ENCODE measurements around the gene RASAL1.

The RASAL1 gene

GRCh38 chr12:113093409-113094101 lies 42.0 kb downstream of the RASAL1 start:
- no peak for DNase-seq

DNA sequence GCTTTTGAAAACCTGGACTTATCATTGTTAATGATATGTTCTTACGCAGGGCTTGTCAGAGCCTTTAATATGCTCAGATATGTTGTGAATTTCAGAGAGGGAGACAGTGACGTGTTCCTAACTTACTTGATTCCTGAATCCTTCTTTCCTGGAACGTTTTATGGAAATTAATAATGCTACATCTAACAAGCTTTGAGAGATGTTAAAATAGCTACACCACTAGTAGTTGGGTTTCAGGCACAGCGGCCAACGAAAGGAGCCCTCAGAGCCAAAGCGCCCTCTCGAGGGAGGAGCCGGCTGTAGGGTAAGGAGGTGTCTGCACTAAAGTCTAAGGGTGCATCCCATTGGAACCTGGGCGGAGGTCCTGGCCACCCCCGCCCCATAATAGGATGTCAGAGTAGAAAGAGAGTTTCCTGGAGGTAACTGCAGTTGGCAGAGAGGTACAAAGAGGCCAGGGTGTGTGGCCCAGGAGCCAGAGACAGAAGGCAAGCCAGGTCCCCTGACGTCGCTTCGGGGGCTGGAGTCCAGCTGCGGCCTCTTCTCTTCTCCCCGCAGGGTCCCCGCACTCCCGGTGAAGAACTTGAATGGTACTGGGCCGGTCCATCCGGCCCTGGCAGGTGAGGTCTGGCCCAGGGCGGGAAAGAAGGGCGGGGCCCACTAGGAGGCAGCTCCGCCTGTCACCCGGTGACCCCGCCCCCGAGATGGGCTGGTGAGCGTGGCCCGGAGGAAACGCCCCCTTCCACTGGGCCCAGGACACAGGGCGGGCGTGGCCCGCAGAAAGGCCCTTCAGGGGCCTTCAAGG lies 42.8 kb downstream of the RASAL1 start:
- DNase-seq, result peak; percentile 68

GRCh38 chr12:113091506-113091905 lies 44.1 kb downstream of the RASAL1 start:
- no peak for DNase-seq

GRCh38 chr12:113090740-113091139 lies 44.8 kb downstream of the RASAL1 start:
- no peak for DNase-seq

- DNase-seq, result no peak
Observed at GRCh38 chr12:113089839-113090238, 45.7 kb downstream of the RASAL1 start.

DNA sequence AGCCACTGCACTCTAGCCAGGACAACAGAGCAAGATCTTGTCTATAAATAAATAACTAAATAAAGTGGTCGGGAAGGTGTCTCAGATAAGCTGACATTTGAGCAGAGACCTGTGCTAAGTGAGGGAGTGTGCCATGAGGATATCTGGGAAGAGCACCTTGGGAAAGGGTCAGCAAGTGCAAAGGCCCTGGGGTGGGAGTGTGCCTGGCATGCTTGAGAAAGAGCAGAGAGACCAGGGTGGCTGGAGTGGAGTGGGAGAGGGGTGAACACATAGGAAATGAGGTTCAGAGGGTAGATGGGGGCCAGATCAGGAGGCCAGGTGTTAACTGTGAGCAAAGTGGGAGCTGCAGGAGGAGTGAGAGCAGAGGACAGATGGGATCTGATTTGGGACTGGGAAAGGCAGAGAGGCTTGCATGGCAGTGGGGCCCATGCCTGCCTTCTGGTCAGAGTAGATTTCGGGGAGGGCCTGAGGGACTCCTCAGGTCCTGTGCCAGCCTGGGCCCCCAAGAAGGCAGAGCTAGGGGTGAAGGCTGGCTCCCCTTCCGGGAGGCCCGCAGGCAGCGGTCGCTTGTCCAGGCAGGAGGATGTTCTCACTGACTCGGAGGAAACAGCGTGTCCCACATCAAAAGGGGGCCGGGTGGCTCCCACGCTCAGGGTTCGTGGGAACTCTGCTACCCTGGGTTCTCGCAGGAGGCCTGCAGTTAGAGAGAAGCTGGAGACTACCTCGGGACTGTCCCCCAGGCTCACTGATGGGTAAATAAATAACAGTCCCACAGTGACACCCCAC lies 46.4 kb downstream of the RASAL1 start:
- no peak for DNase-seq

DNA sequence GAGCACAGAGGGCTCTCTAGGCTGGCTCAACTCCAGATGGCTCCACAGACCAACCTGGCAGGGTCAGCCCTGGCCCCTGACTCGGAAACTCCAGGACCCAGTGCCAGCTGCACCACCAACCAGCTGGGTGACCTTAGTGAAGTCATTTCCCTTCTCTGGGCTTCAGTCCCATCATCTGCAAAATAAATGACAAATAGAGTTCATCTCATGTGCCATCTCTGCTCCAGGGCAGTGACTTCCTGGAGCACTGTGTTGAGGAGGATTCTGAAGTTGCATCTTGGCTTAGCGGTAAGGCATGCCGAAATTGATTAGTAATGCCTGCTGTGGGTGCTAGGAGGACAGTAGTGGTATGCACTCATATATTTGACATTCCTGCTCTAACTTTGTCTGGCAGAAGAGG lies 47.5 kb downstream of the RASAL1 start:
- no peak for DNase-seq

GRCh38 chr12:113087193-113087592 lies 48.4 kb downstream of the RASAL1 start:
- DNase-seq, result no peak

GRCh38 chr12:113086249-113087164 lies 49.1 kb downstream of the RASAL1 start:
- DNase-seq, result no peak

- no peak for DNase-seq
Observed at GRCh38 chr12:113083863-113084435, 51.6 kb downstream of the RASAL1 start.

- DNase-seq, result no peak
Observed at GRCh38 chr12:113082486-113083148, 52.9 kb downstream of the RASAL1 start.

GRCh38 chr12:113081873-113082272 lies 53.7 kb downstream of the RASAL1 start:
- DNase-seq, result no peak

DNA sequence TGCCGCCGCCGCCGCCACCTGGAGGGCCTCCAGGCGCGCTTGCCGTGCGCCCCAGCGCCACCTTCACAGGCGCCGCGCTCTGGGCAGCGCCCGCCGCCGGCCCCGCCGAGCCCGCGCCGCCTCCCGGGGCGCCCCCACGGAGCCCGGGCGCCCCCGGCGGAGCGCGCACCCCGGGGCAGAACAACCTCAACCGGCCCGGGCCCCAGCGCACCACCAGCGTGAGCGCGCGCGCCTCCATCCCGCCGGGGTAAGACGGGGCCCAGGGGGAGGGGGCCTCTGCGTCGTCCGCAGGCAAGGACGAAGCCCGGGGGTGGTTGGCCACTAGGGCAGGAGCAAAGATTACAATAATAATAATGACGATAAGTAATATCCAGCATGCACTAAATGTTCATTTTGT lies 57.7 kb downstream of the RASAL1 start:
- no peak for DNase-seq

DNA sequence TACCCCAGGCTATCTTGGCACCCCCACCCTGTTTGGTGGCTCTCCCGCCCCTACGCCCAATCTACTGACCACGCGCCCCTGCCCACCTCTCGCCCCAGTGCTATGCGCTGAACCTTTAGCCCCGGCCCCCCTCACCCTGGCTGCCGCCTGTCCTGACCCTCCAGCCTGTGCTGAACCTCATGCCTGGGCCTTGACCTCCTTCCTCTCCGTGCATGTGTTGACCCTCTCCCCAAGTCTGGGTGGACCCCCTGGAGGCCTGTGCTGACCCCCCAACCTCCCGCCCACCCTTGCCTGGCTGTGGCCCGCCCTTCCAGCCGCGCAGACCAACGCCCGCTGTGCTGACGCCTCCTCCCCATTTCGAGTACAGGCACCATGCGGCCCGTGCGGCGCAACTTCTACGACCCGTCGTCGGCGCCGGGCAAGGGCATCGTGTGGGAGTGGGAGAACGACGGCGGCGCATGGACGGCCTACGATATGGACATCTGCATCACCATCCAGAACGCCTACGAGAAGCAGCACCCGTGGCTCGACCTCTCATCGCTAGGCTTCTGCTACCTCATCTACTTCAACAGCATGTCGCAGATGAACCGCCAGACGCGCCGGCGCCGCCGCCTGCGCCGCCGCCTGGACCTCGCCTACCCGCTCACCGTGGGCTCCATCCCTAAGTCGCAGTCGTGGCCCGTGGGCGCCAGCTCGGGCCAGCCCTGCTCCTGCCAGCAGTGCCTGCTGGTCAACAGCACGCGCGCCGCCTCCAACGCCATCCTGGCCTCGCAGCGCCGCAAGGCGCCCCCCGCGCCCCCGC lies 58.3 kb downstream of the RASAL1 start:
- no peak for DNase-seq

GRCh38 chr12:113075137-113075683 lies 60.4 kb downstream of the RASAL1 start:
- DNase-seq, result peak; percentile 43

DNA sequence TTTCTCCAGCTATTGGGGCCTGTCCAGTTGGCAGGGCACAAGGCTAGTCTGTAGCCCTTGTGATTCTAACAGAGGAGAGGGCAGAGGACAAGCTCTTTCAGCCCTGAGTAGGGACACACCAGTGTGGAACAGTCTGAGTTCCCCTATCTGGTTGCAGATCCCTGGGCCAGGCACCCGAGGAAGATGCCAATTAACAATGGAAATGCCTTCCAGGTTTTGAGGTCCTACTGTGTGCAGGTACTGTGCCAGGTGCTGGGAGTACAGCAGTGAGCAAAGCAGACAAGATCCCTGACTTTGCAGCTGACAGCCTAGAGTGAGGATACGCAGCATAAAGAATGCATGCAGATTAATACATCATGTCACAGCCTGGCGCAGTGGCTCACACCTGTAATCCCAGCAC lies 62.0 kb downstream of the RASAL1 start:
- DNase-seq, result no peak

DNA sequence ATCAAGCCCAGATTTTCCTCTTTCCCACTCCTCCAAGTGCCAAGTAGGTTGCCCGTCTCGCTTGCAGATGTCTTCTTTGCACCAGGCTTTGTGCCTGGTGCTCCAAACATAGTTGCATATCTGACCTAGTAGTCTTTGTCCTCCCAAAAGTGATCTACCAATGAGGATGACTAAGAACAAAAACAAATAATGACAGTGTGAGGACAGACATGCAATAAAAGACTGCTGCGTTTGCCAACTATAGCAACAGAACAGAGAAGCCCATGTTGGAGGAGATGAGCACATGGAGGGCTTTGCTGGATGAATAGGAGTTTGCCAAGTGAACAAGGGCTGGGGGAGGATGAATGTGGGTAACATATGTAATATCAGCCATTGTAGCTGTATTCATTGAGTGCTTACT lies 63.4 kb downstream of the RASAL1 start:
- DNase-seq, result no peak

- DNase-seq, result peak; percentile 69
Observed at GRCh38 chr12:113071135-113072112, 64.1 kb downstream of the RASAL1 start.
